ENCODE results near the gene TFB1M.
"Not testable (repeated sequence)": the region's sequence is repeated elsewhere in the genome, so short reads cannot be mapped to it uniquely, and the experiment has no call there.

TFB1M gene

DNA sequence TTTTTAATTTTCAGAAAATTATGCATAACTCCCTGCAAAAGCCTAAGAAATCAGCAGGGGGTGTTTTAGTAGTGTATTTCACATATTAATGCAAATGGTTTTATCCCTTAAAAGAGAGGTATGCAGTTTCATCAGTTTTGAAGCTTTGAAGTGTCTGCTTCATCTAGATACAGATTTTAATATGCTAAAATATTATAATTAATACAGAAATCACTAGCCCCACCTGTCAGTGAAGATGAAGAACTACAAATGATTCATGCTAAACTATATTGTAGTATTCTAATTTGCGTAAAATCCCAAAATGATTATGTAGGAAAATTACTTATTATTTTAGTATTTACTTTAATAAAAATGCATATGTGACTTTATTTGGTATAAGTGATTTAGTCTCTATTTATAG, 2.9 kb upstream of the TFB1M start:
- Histone ChIP-seq H3K4me3 (ENCODE audit: low read depth, low read length) (no peak overlapping the region), H2AFZ (ENCODE audit: low read length, unreplicated experiment) (no peak overlapping the region), H3K36me3 (ENCODE audit: insufficient read depth, low read length) (0 out of 2 replicates have a peak, but pooled peaks cover 4% of the 10 kb centered on the region), H3K27me3 (ENCODE audit: insufficient read depth, low read length) (no peaks in the 10 kb centered on the region), H3K79me2 (ENCODE audit: control insufficient read depth, insufficient read depth, low read length, unreplicated experiment) (peaks cover 17% of the 10 kb centered on the region), H3K27ac (ENCODE audit: low read depth, low read length) (no peak overlapping the region), H3K4me1 (ENCODE audit: control insufficient read depth, insufficient read depth, low read length, unreplicated experiment) (peaks cover 14% of the 10 kb centered on the region)

DNA sequence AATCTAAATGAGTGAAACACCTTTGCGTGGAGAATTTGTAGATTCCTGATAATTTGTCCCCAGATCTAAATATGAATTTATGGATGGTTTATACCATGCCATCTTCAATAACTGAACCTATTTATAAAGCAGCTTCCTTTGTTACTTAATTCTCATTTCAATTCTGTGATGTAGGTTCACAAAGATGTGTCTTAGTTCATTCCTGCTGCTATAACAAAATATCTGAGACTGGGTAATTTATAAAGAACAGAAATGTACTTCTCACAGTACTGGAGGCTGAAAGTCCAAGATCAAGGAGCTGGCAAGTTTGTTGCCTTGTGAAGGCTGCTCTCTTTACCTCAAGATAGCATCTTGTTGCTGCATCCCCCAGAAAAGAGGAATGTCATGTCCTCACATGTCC, 2.1 kb upstream of the TFB1M start:
- peak overlapping the region; percentile 16 for H2AFZ ChIP-seq (ENCODE audit: low read length, unreplicated experiment)
- H3K36me3 ChIP-seq (ENCODE audit: insufficient read depth, low read length): 0 out of 2 replicates have a peak, but pooled peaks cover 7% of the 10 kb centered on the region
- H3K27ac ChIP-seq (ENCODE audit: low read depth, low read length): peak overlapping the region; percentile 98
- H3K4me1 ChIP-seq (ENCODE audit: control insufficient read depth, insufficient read depth, low read length, unreplicated experiment): peaks cover 20% of the 10 kb centered on the region
- peaks cover 23% of the 10 kb centered on the region for H3K79me2 ChIP-seq (ENCODE audit: control insufficient read depth, insufficient read depth, low read length, unreplicated experiment)
- H3K27me3 ChIP-seq (ENCODE audit: insufficient read depth, low read length): no peaks in the 10 kb centered on the region
- no peak overlapping the region for H3K4me3 ChIP-seq (ENCODE audit: low read depth, low read length)

GRCh38 chr6:155315516-155315871, 1.2 kb upstream of the TFB1M start:
- peak overlapping the region; percentile 98 for H3K27ac ChIP-seq (ENCODE audit: low read depth, low read length)
- H3K27me3 ChIP-seq (ENCODE audit: insufficient read depth, low read length): no peaks in the 10 kb centered on the region
- 0 out of 2 replicates have a peak, but pooled peaks cover 10% of the 10 kb centered on the region for H3K36me3 ChIP-seq (ENCODE audit: insufficient read depth, low read length)
- H3K4me3 ChIP-seq (ENCODE audit: low read depth, low read length): peak overlapping the region; percentile 98
- peaks cover 29% of the 10 kb centered on the region for H3K4me1 ChIP-seq (ENCODE audit: control insufficient read depth, insufficient read depth, low read length, unreplicated experiment)
- H2AFZ ChIP-seq (ENCODE audit: low read length, unreplicated experiment): peak overlapping the region; percentile 34
- peaks cover 23% of the 10 kb centered on the region for H3K79me2 ChIP-seq (ENCODE audit: control insufficient read depth, insufficient read depth, low read length, unreplicated experiment)

DNA sequence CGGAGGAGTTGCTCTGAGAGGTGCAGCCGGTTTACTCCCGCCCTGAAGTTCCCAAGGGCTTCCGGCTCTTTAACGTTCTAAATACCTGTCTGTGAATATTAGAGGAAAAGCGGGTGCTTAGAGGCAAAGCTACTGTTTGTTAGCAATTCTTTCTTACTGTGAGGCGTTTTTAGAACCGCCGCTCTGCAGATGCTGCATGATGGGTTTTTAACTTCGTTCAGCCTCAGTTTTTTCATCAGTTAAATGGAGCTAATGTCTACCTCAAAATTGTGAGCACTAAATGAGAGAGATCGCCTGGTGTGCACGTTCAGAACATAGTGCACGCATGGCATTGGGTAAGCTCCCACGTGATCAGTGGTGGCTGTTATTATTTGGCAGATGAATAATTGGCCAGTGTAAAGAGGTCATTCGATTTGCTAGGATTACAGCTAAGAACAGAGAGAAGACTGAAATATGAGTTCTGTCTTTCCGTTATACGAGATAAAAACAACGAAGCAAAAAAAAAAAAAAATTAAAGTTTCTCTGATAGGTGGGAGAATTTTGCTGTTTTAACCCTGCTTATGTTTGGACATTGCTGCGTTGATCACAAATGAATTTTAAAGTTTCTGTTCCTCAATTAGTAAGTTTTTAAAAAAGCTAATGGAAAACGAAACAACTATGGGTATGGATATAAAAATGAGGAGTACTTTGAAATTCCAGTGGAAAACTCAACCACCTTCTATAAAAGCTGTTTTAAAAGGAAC, 660 bp upstream of the TFB1M start:
- Histone ChIP-seq H3K27me3 (ENCODE audit: insufficient read depth, low read length) (no peaks in the 10 kb centered on the region), H3K4me1 (ENCODE audit: control insufficient read depth, insufficient read depth, low read length, unreplicated experiment) (peaks cover 34% of the 10 kb centered on the region), H3K4me3 (ENCODE audit: low read depth, low read length) (peak overlapping the region; percentile 98), H3K27ac (ENCODE audit: low read depth, low read length) (peak overlapping the region; percentile 98), H3K79me2 (ENCODE audit: control insufficient read depth, insufficient read depth, low read length, unreplicated experiment) (peaks cover 27% of the 10 kb centered on the region), H3K36me3 (ENCODE audit: insufficient read depth, low read length) (0 out of 2 replicates have a peak, but pooled peaks cover 14% of the 10 kb centered on the region), H2AFZ (ENCODE audit: low read length, unreplicated experiment) (peak overlapping the region; percentile 34)

DNA sequence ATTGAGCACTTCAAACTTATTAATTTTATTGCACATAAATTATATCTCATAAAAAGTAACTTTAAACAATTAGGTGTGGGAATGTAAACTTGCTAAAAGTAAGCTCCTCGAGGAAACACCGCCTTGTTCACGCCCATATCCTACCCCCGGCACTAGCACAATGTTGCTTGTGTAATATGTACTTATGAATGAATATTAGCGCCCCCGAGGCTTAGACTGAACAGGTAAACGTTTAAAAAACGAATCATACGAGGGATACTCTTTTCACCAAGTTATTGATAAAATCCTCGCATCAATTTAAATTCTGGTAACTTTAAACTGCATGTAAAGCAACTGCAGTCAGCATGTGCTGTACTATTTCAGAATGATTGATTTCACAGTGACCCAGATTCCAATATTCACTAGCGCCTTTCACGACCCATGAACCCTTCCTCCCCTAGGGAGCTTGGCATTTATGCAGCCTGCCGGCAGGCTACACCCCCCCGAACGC, 637 bp downstream of the TFB1M start:
- H3K27me3 ChIP-seq (ENCODE audit: insufficient read depth, low read length): no peaks in the 10 kb centered on the region
- H3K4me1 ChIP-seq (ENCODE audit: control insufficient read depth, insufficient read depth, low read length, unreplicated experiment): peaks cover 43% of the 10 kb centered on the region
- peaks cover 27% of the 10 kb centered on the region for H3K79me2 ChIP-seq (ENCODE audit: control insufficient read depth, insufficient read depth, low read length, unreplicated experiment)
- H3K4me3 ChIP-seq (ENCODE audit: low read depth, low read length): peak overlapping the region; percentile 98
- H2AFZ ChIP-seq (ENCODE audit: low read length, unreplicated experiment): peak overlapping the region; percentile 89
- H3K27ac ChIP-seq (ENCODE audit: low read depth, low read length): peak overlapping the region; percentile 98; the same call in 1 of the 2 replicates
- peaks cover 27% of the 10 kb centered on the region for H3K36me3 ChIP-seq (ENCODE audit: insufficient read depth, low read length)

DNA sequence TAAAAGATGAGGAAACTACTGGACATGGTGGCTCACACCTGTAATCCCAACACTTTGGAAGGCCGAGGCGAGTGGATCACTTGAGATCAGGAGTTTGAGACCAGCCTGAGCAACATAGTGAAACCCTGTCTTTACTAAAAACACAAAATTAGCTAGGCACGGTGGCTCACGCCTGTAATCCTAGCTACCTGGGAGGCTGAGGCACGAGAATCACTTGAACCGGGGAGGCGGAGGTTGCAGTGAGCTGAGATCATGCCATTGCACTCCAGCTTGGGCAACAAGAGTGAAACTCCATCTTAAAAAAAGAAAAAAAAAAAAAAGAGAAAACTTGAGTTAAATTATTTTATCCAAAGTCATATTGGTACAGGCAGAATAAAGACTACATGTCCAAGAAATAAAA, 1.3 kb downstream of the TFB1M start:
- H3K79me2 ChIP-seq (ENCODE audit: control insufficient read depth, insufficient read depth, low read length, unreplicated experiment): peaks cover 30% of the 10 kb centered on the region
- peak overlapping the region; percentile 98 for H3K4me3 ChIP-seq (ENCODE audit: low read depth, low read length)
- H2AFZ ChIP-seq (ENCODE audit: low read length, unreplicated experiment); H3K27ac ChIP-seq (ENCODE audit: low read depth, low read length); H3K27me3 ChIP-seq (ENCODE audit: insufficient read depth, low read length): not testable (repeated sequence)
- peaks cover 43% of the 10 kb centered on the region for H3K4me1 ChIP-seq (ENCODE audit: control insufficient read depth, insufficient read depth, low read length, unreplicated experiment)
- peaks cover 29% of the 10 kb centered on the region for H3K36me3 ChIP-seq (ENCODE audit: insufficient read depth, low read length)

DNA sequence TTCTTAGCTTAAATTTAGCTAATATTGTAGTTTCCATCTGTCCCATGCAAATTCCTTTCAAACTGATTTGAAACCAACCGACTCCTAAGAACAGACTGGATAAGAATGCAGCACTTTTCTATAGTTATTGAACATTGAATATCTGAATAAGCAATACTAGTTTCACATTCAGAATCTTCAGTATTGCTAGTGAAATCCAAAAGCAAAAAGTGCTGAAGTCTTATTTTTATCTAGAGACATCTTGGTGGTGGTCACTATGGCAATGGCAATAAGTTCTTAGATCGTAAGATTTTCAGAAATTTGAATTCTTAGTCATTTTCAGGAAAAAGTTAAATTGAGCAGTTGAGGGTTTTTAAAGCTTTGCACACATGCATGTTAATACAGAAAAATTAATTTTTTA, 2.7 kb downstream of the TFB1M start:
- Histone ChIP-seq H2AFZ (ENCODE audit: low read length, unreplicated experiment) (no peak overlapping the region), H3K36me3 (ENCODE audit: insufficient read depth, low read length) (peaks cover 33% of the 10 kb centered on the region), H3K4me1 (ENCODE audit: control insufficient read depth, insufficient read depth, low read length, unreplicated experiment) (peaks cover 43% of the 10 kb centered on the region), H3K4me3 (ENCODE audit: low read depth, low read length) (no peak overlapping the region), H3K27me3 (ENCODE audit: insufficient read depth, low read length) (no peaks in the 10 kb centered on the region), H3K27ac (ENCODE audit: low read depth, low read length) (peak overlapping the region; percentile 62; the same call in 1 of the 2 replicates), H3K79me2 (ENCODE audit: control insufficient read depth, insufficient read depth, low read length, unreplicated experiment) (peaks cover 33% of the 10 kb centered on the region)

- peaks cover 33% of the 10 kb centered on the region for H3K36me3 ChIP-seq (ENCODE audit: insufficient read depth, low read length)
- H3K27me3 ChIP-seq (ENCODE audit: insufficient read depth, low read length): no peaks in the 10 kb centered on the region
- H2AFZ ChIP-seq (ENCODE audit: low read length, unreplicated experiment): peak overlapping the region; percentile 1
- peaks cover 33% of the 10 kb centered on the region for H3K79me2 ChIP-seq (ENCODE audit: control insufficient read depth, insufficient read depth, low read length, unreplicated experiment)
- peak overlapping the region; percentile 62 for H3K27ac ChIP-seq (ENCODE audit: low read depth, low read length)
- H3K4me1 ChIP-seq (ENCODE audit: control insufficient read depth, insufficient read depth, low read length, unreplicated experiment): peaks cover 38% of the 10 kb centered on the region
- no peak overlapping the region for H3K4me3 ChIP-seq (ENCODE audit: low read depth, low read length)
Measured at GRCh38 chr6:155311086-155311485, 3.2 kb downstream of the TFB1M start.

- H3K4me3 ChIP-seq (ENCODE audit: low read depth, low read length): peak overlapping the region; percentile 19; the same call in 1 of the 2 replicates
- H3K27me3 ChIP-seq (ENCODE audit: insufficient read depth, low read length): no peaks in the 10 kb centered on the region
- H3K79me2 ChIP-seq (ENCODE audit: control insufficient read depth, insufficient read depth, low read length, unreplicated experiment): peaks cover 33% of the 10 kb centered on the region
- H3K36me3 ChIP-seq (ENCODE audit: insufficient read depth, low read length): peaks cover 33% of the 10 kb centered on the region
- H2AFZ ChIP-seq (ENCODE audit: low read length, unreplicated experiment): peak overlapping the region; percentile 1
- H3K27ac ChIP-seq (ENCODE audit: low read depth, low read length): peak overlapping the region; percentile 62
- H3K4me1 ChIP-seq (ENCODE audit: control insufficient read depth, insufficient read depth, low read length, unreplicated experiment): peaks cover 35% of the 10 kb centered on the region
Measured at GRCh38 chr6:155310596-155310995, 3.7 kb downstream of the TFB1M start.

GRCh38 chr6:155309150-155309549, 5.1 kb downstream of the TFB1M start:
- Histone ChIP-seq H3K27ac (ENCODE audit: low read depth, low read length) (no peak overlapping the region), H3K36me3 (ENCODE audit: insufficient read depth, low read length) (peaks cover 39% of the 10 kb centered on the region), H3K27me3 (ENCODE audit: insufficient read depth, low read length) (no peaks in the 10 kb centered on the region), H3K79me2 (ENCODE audit: control insufficient read depth, insufficient read depth, low read length, unreplicated experiment) (peaks cover 32% of the 10 kb centered on the region), H3K4me1 (ENCODE audit: control insufficient read depth, insufficient read depth, low read length, unreplicated experiment) (peaks cover 35% of the 10 kb centered on the region), H2AFZ (ENCODE audit: low read length, unreplicated experiment) (no peak overlapping the region), H3K4me3 (ENCODE audit: low read depth, low read length) (no peak overlapping the region)

- no peak overlapping the region for H3K27ac ChIP-seq (ENCODE audit: low read depth, low read length)
- no peaks in the 10 kb centered on the region for H3K27me3 ChIP-seq (ENCODE audit: insufficient read depth, low read length)
- peaks cover 27% of the 10 kb centered on the region for H3K4me1 ChIP-seq (ENCODE audit: control insufficient read depth, insufficient read depth, low read length, unreplicated experiment)
- H3K36me3 ChIP-seq (ENCODE audit: insufficient read depth, low read length): peaks cover 40% of the 10 kb centered on the region
- no peak overlapping the region for H2AFZ ChIP-seq (ENCODE audit: low read length, unreplicated experiment)
- peaks cover 13% of the 10 kb centered on the region for H3K79me2 ChIP-seq (ENCODE audit: control insufficient read depth, insufficient read depth, low read length, unreplicated experiment)
- no peak overlapping the region for H3K4me3 ChIP-seq (ENCODE audit: low read depth, low read length)
Measured at GRCh38 chr6:155306958-155307357, 7.3 kb downstream of the TFB1M start.
